Upper lobe of right lung (tissue), 1 donor: ENCODE results near the gene ZNRF1. TPM values are rescaled to one million over a fixed set of nuclear protein-coding genes. Genes with fewer than 3 reads are reported as not detected.
A peak's percentile ranks its signal among the peaks of the same experiment; 100 is the strongest.
"Not testable (repeated sequence)": the region's sequence is repeated elsewhere in the genome, so short reads cannot be mapped to it uniquely, and the experiment has no call there.

ENCODE experiments used
- ATAC-seq: fragments of 200-7000 bp; cut with Tn5 transposase; one replicate; pipeline ENCODE4 v1.9.1; 2020; ENCODE audit warnings: mild to moderate bottlenecking, moderate library complexity
- DNase-seq: peaks from one replicate; pipeline ENCODE4 v3.0.0-alpha.2; 2020
- H3K27ac ChIP-seq: fragments of 200-600 bp; one replicate; pipeline ENCODE4 v1.8.0; 2022
- H3K27me3 ChIP-seq: fragments of 200-600 bp; one replicate; pipeline ENCODE4 v1.8.0; 2022; ENCODE audit warnings: mild to moderate bottlenecking
- H3K36me3 ChIP-seq: fragments of 200-600 bp; one replicate; pipeline ENCODE4 v1.8.0; 2022
- H3K4me1 ChIP-seq: fragments of 200-600 bp; one replicate; pipeline ENCODE4 v1.8.0; 2022
- H3K4me3 ChIP-seq: fragments of 200-600 bp; one replicate; pipeline ENCODE4 v1.8.0; 2022; ENCODE audit warnings: mild to moderate bottlenecking
- H3K9me3 ChIP-seq: fragments of 200-600 bp; one replicate; pipeline ENCODE4 v1.8.0; 2022
- intact Hi-C: fragments of 100-400 bp; cut with DNase I; formaldehyde crosslinking; loops from one replicate; pipeline ENCODE4 v1.11.0; 2022
- total RNA-seq: library from RNA; stranded (reverse); fragmentation: NEBNext Ultra II Directional; extraction: Animal tissue kit (Norgen Biotek cat#: 25700); gene quantifications from one replicate; pipeline ENCODE4 v1.2.1, GENCODE V29; 2021
- TF ChIP-seq, protein P1 (sequence below): fragments of 200-600 bp; IDR thresholded peaks from one replicate; pipeline ENCODE4 v1.8.0; 2022; ENCODE audit warnings: antibody characterized with exemption
- donor health status: DM: no; HTN: yes; CAD: no; lungs with severe emphysema.

ZNRF1 gene
- total RNA-seq, 1 donor from 2014 or later, result 21.3 TPM

DNA sequence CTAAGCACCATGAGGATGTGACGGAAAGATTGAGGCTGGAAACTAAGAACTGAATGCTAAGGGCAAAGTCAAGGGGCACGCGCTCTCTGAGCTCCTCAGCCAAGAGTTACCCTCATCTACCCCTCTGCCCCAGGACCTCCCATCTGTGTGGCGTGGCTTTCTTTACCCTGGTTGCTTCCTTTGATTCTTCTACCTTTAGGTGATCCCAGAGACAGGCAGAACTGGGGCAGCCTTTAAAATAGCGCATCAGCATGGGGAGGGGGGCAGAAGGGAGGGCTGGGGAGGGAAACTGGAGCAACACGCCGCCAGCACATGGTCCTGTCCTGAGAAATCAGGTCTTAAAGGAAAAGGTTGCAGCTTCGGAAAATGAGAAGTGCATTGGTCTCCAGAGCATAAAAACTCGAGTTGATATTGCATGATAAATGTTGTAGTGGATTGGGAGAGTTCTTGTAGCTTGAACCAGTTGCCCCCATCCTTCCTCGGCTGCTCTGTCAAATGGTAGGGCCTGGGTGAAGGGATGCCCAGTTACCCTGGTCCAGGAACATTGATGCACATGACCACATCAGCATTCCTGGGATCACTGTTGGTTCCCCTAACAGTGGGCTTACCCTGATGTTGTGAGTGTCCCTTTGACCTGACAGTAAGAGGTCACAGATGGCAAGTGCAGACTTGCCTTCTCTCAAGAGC is 88.0 kb downstream of the ZNRF1 start:
- H3K27ac ChIP-seq, result peak overlapping the region; percentile 77
- ATAC-seq, result no peak
- peaks cover 35% of the 10 kb centered on the region for H3K4me1 ChIP-seq
- H3K36me3 ChIP-seq, result no peaks in the 10 kb centered on the region
- TF ChIP-seq, protein P1, sequence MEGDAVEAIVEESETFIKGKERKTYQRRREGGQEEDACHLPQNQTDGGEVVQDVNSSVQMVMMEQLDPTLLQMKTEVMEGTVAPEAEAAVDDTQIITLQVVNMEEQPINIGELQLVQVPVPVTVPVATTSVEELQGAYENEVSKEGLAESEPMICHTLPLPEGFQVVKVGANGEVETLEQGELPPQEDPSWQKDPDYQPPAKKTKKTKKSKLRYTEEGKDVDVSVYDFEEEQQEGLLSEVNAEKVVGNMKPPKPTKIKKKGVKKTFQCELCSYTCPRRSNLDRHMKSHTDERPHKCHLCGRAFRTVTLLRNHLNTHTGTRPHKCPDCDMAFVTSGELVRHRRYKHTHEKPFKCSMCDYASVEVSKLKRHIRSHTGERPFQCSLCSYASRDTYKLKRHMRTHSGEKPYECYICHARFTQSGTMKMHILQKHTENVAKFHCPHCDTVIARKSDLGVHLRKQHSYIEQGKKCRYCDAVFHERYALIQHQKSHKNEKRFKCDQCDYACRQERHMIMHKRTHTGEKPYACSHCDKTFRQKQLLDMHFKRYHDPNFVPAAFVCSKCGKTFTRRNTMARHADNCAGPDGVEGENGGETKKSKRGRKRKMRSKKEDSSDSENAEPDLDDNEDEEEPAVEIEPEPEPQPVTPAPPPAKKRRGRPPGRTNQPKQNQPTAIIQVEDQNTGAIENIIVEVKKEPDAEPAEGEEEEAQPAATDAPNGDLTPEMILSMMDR, result no peak
- H3K4me3 ChIP-seq, result no peak overlapping the region
- intact Hi-C loops, result no loop called here
- no peaks in the 10 kb centered on the region for H3K9me3 ChIP-seq
- H3K27me3 ChIP-seq, result no peaks in the 10 kb centered on the region
- no peak for DNase-seq

DNA sequence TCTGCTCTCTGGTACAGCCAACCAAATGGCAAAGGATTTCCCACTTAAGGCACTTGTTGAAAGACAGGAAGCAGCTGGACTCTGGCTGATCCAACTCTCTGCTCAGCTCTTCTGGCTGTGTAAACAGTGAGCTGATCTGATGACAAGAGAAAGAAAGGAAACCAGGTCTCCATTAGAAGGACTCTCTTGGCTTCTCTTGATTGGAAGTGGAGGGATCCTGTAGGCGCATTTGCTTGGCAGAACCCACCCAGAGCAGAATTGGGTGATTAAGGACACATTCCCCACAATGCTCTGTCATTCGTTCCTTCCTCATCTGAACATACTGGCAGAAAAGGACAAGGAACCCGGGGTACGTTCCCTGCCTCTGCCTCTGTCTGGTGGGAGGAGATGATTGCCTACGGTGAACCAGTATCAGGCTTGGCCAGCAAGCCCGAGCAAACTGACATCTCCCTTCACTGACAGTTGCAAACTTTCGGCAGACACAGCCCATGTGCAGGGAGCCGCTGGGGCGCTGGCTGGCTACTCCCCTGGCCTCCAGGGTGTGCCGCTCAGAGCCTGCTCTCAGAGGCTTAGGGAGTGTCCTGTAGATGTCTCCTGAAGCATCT is 88.7 kb downstream of the ZNRF1 start:
- peak; percentile 78 for ATAC-seq
- H3K36me3 ChIP-seq, result no peaks in the 10 kb centered on the region
- no peaks in the 10 kb centered on the region for H3K9me3 ChIP-seq
- DNase-seq, result no peak
- intact Hi-C loops, result no loop called here
- TF ChIP-seq, protein P1, result no peak
- H3K4me3 ChIP-seq, result peak overlapping the region; percentile 15
- H3K27ac ChIP-seq, result peak overlapping the region; percentile 77
- no peaks in the 10 kb centered on the region for H3K27me3 ChIP-seq
- peaks cover 35% of the 10 kb centered on the region for H3K4me1 ChIP-seq

DNA sequence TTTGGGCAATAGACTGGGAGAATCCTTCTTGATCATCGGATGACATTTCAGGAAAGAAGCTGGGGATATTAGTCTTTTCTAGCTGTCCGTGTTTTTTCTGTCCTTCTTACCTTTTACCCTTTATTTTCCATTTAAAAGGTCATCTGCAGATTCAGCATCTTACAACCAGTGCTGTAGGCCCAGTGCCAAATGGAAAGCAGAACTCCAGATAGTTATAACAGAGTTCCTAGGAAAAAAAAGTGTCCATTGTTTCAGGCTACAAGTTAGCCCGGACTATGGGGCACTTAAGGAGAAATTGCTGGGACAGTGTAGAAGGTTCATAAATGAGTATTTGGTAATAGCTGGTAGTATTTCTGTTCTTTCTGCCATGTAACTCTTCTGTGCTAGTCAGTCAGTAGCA is 89.4 kb downstream of the ZNRF1 start:
- peak overlapping the region; percentile 77 for H3K27ac ChIP-seq
- intact Hi-C loops, result no loop called here
- H3K4me1 ChIP-seq, result peaks cover 32% of the 10 kb centered on the region
- no peaks in the 10 kb centered on the region for H3K36me3 ChIP-seq
- H3K27me3 ChIP-seq, result no peaks in the 10 kb centered on the region
- ATAC-seq (no peak), DNase-seq (no peak)
- TF ChIP-seq, protein P1, result no peak
- no peaks in the 10 kb centered on the region for H3K9me3 ChIP-seq
- H3K4me3 ChIP-seq, result no peak overlapping the region

DNA sequence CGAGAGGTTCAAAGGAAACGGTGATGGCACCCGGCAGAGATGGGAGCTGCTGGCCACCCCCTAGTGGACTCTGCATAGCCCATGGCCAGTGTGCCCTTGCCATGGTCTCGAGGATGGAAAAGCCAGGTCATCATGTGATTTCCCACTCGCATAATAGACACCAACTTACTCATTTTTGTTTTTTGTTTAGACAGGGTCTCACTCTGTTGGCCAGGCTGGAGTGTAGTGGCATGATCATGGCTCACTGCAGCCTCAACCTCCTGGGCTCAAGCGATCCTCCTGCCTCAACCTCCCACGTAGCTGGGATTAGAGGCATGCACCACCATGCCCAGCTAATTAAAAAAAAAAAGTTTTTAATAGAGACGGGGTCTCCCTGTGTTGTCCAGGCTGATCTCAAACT is 90.1 kb downstream of the ZNRF1 start:
- Histone ChIP-seq H3K9me3 (no peaks in the 10 kb centered on the region), H3K4me1 (peaks cover 32% of the 10 kb centered on the region), H3K4me3 (no peak overlapping the region), H3K27ac (no peak overlapping the region), H3K27me3 (no peaks in the 10 kb centered on the region), H3K36me3 (no peaks in the 10 kb centered on the region)
- TF ChIP-seq, protein P1, result no peak
- ATAC-seq (no peak), DNase-seq (peak; percentile 7)
- intact Hi-C loops, result no loop called here

DNA sequence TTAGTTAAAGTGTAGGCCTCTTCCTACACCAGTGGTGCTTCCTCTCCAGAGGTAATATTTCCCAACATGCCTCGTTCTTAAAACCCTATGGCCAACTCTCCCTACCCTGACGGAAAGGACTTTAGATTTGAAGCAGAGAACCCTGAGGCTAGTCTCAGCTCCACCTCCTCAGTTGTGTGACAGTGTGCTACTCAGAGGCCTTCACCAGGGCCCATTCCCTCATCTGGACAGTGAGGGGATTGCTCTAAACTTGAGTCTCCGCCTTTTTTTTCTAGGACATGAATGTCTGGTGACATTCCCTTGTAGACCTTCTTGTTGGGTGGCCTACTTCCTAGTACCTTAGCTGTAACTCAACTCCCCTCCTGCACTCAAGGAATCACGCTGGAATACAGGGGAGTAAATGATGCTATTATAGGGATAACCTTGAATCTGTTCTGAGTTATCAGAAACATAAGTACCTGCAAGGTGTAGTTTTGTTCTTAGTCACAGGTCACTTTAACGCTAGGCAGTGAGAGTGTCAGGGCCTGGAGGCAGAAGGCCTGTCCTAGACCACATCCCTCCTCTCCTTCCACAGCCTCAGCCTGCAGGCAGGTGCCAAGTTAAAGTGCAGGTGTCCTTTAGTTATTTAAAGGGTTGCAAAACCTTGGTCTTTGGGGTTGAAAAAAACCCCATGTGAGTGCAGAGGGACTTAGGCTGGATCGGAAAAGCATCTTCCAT is 90.8 kb downstream of the ZNRF1 start:
- Histone ChIP-seq H3K4me3 (no peak overlapping the region), H3K9me3 (no peaks in the 10 kb centered on the region), H3K27me3 (no peaks in the 10 kb centered on the region), H3K4me1 (peaks cover 32% of the 10 kb centered on the region), H3K27ac (no peak overlapping the region), H3K36me3 (no peaks in the 10 kb centered on the region)
- ATAC-seq, result no peak
- peak; percentile 8 for DNase-seq
- TF ChIP-seq, protein P1, result no peak
- intact Hi-C loops, result no loop called here

DNA sequence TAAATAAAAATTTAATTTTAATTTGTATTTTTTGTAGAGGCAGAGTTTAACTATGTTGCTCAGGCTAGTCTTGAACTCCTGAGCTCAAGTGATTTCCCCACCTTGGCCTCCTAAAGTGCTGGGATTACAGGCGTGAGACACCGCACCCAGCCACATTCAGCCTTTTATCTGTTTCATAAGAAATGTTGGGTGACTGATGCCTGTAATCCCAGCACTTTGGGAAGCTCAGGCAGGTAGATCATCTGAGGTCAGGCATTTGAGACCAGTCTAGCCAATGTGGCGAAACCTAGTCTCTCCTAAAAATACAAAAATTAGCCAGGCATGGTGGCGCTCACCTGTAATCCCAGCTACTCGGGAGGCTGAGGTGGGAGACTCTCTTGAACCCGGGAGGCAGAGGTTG is 92.1 kb downstream of the ZNRF1 start:
- peaks cover 32% of the 10 kb centered on the region for H3K4me1 ChIP-seq
- intact Hi-C loops, ATAC-seq, H3K27me3 ChIP-seq, H3K27ac ChIP-seq, H3K4me3 ChIP-seq, H3K36me3 ChIP-seq, H3K9me3 ChIP-seq: not testable (repeated sequence)
- DNase-seq, result peak; percentile 20

DNA sequence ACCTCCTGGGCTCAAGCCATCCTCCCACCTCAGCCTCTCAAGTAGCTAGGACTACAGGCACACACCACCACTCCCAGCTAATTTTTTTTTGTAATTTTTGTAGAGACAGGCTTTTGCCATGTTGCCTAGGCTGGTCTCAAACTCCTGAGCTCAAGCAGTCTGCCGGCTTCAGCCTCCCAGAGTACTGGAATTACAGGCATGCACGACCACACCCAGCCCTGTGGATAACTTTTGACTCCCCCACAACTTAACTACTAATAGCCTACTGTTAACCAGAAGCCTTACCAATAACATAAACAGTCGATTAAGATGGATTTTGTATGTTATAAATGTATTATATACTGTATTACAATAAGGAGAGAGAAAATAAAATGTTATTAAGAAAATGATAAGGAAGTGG is 92.8 kb downstream of the ZNRF1 start:
- H3K4me1 ChIP-seq, result peaks cover 25% of the 10 kb centered on the region
- H3K9me3 ChIP-seq, result not testable (repeated sequence)

More for the DNA sequence above, 92.8 kb downstream of the ZNRF1 start:
- H3K4me3 ChIP-seq, H3K27me3 ChIP-seq, ATAC-seq, intact Hi-C loops, H3K36me3 ChIP-seq, H3K27ac ChIP-seq: not testable (repeated sequence)
- peak; percentile 26 for DNase-seq
